ENCODE data around the gene DLG2. TPM values are rescaled to one million over a fixed set of nuclear protein-coding genes. Genes with fewer than 3 reads are reported as not detected.

The DLG2 gene
- total RNA-seq, 2 experiments from 2014 or later, result 6.9 to 8.2 TPM

- BruUV-seq (replicated peaks), result no TSS peak
- intact Hi-C loops (cut with micrococcal nuclease; ENCODE audit: unreplicated experiment), result no loop called here
- Histone ChIP-seq H3K4me2 (ENCODE audit: low read length) (no peak overlapping the region), H4K20me1 (ENCODE audit: insufficient read depth, low read length) (no peaks in the 10 kb centered on the region), H3K79me2 (ENCODE audit: insufficient read depth, low read depth, low read length) (no peaks in the 10 kb centered on the region), H3K4me3 (ENCODE audit: low read depth, low read length, poor library complexity, severe bottlenecking) (no peak overlapping the region), H3K36me3 (ENCODE audit: insufficient read depth, low read length) (no peaks in the 10 kb centered on the region), H3K4me1 (ENCODE audit: insufficient read depth, low read length, poor library complexity, severe bottlenecking) (no peaks in the 10 kb centered on the region), H3K9me2 (ENCODE audit: insufficient read depth, low read length) (no peaks in the 10 kb centered on the region), H2AFZ (ENCODE audit: low read length) (no peak overlapping the region), H3K27ac (ENCODE audit: low read depth, low read length, poor library complexity, severe bottlenecking) (no peak overlapping the region), H3K9me3 (ENCODE audit: low read length) (no peaks in the 10 kb centered on the region)
- POLR2A ChIA-PET, result interaction anchor here (0.6 kb wide), 1 partner anchor 40 kb away, joined by 3 read pairs; no protein-coding TSS in a partner anchor
- TF ChIP-seq EZH2phosphoT487 (IDR thresholded peaks at IDR 0.05; ENCODE audit: borderline replicate concordance, low read depth, low read length), result no peak
- no peak for TF ChIP-seq CTCF (conservative IDR thresholded peaks at IDR 0.05; ENCODE audit: low read length)
- no peak for DNase-seq (ENCODE audit: low spot score)
- CTCF ChIA-PET (ENCODE audit: unreplicated experiment), result interaction anchor here (0.5 kb wide), 1 partner anchor 746 kb away, joined by 3 read pairs; no protein-coding TSS in a partner anchor
Observed at GRCh38 chr11:83613767-83614121, 2013.4 kb downstream of the DLG2 start.

GRCh38 chr11:83612891-83613766, 2014.0 kb downstream of the DLG2 start:
- Histone ChIP-seq H3K4me3 (ENCODE audit: low read depth, low read length, poor library complexity, severe bottlenecking) (no peak overlapping the region), H3K79me2 (ENCODE audit: insufficient read depth, low read depth, low read length) (no peaks in the 10 kb centered on the region), H3K9me2 (ENCODE audit: insufficient read depth, low read length) (no peaks in the 10 kb centered on the region), H3K36me3 (ENCODE audit: insufficient read depth, low read length) (no peaks in the 10 kb centered on the region), H3K4me1 (ENCODE audit: insufficient read depth, low read length, poor library complexity, severe bottlenecking) (no peaks in the 10 kb centered on the region), H3K4me2 (ENCODE audit: low read length) (no peak overlapping the region), H3K9me3 (ENCODE audit: low read length) (no peaks in the 10 kb centered on the region), H2AFZ (ENCODE audit: low read length) (no peak overlapping the region), H3K27ac (ENCODE audit: low read depth, low read length, poor library complexity, severe bottlenecking) (no peak overlapping the region), H4K20me1 (ENCODE audit: insufficient read depth, low read length) (no peaks in the 10 kb centered on the region)
- DNase-seq (ENCODE audit: low spot score), result no peak
- no TSS peak for BruUV-seq (replicated peaks)
- CTCF ChIA-PET (ENCODE audit: unreplicated experiment), result interaction anchor here (0.5 kb wide), 1 partner anchor 746 kb away, joined by 3 read pairs; no protein-coding TSS in a partner anchor
- POLR2A ChIA-PET, result interaction anchor here (0.6 kb wide), 1 partner anchor 41 kb away, joined by 3 read pairs; no protein-coding TSS in a partner anchor
- TF ChIP-seq EZH2phosphoT487 (IDR thresholded peaks at IDR 0.05; ENCODE audit: borderline replicate concordance, low read depth, low read length), result no peak
- intact Hi-C loops (cut with micrococcal nuclease; ENCODE audit: unreplicated experiment), result no loop called here

- H3K9me3 ChIP-seq (ENCODE audit: low read length), result no peaks in the 10 kb centered on the region
- ChIA-PET CTCF (ENCODE audit: unreplicated experiment) (no interaction called here), POLR2A (interaction anchor here (0.6 kb wide), 1 partner anchor 818 kb away, joined by 3 read pairs; no protein-coding TSS in a partner anchor)
- H3K36me3 ChIP-seq (ENCODE audit: insufficient read depth, low read length), result no peaks in the 10 kb centered on the region
- no peak overlapping the region for H3K27ac ChIP-seq (ENCODE audit: low read depth, low read length, poor library complexity, severe bottlenecking)
- no peak overlapping the region for H2AFZ ChIP-seq (ENCODE audit: low read length)
- no peak overlapping the region for H3K4me3 ChIP-seq (ENCODE audit: low read depth, low read length, poor library complexity, severe bottlenecking)
- no peaks in the 10 kb centered on the region for H3K9me2 ChIP-seq (ENCODE audit: insufficient read depth, low read length)
- no peak for DNase-seq (ENCODE audit: low spot score)
- no peaks in the 10 kb centered on the region for H3K79me2 ChIP-seq (ENCODE audit: insufficient read depth, low read depth, low read length)
- intact Hi-C loops (cut with micrococcal nuclease; ENCODE audit: unreplicated experiment), result no loop called here
- H4K20me1 ChIP-seq (ENCODE audit: insufficient read depth, low read length), result no peaks in the 10 kb centered on the region
- no peak for TF ChIP-seq CTCF (conservative IDR thresholded peaks at IDR 0.05; ENCODE audit: low read length)
- no peak for TF ChIP-seq EZH2phosphoT487 (IDR thresholded peaks at IDR 0.05; ENCODE audit: borderline replicate concordance, low read depth, low read length)
- no peak overlapping the region for H3K4me2 ChIP-seq (ENCODE audit: low read length)
- BruUV-seq (replicated peaks), result no TSS peak
- H3K4me1 ChIP-seq (ENCODE audit: insufficient read depth, low read length, poor library complexity, severe bottlenecking), result no peaks in the 10 kb centered on the region
Observed at GRCh38 chr11:83611600-83611999, 2015.5 kb downstream of the DLG2 start.
